Mononuclear cell (primary cell): ENCODE data around the gene ADGRL2. TPM values are rescaled to one million over a fixed set of nuclear protein-coding genes. Genes with fewer than 3 reads are reported as not detected.

Experiments
- H3K27me3 ChIP-seq: 2 replicates; pipeline ENCODE4 v1.6.0; 2011; ENCODE audit warnings: low read length, control low read depth; ENCODE audit not compliant: insufficient read depth
- H3K4me1 ChIP-seq: 2 replicates; pipeline ENCODE4 v1.5.1; 2011; ENCODE audit warnings: mild to moderate bottlenecking, low read length, control low read depth; ENCODE audit not compliant: insufficient read depth
- H3K4me3 ChIP-seq: 2 replicates; pipeline ENCODE4 v1.5.1; 2011; ENCODE audit warnings: mild to moderate bottlenecking, low read length, moderate library complexity
- H3K9me3 ChIP-seq: 2 replicates; pipeline ENCODE4 v1.5.1; 2011; ENCODE audit warnings: low read depth, mild to moderate bottlenecking, control low read depth, low read length
- total RNA-seq: library from RNA; depleted of rRNA; stranded (reverse); fragments of >200 nt; gene quantifications from one replicate; pipeline ENCODE4 v1.2.3, GENCODE V29; 2012

The ADGRL2 gene
- total RNA-seq, 1 donor, result not detected

GRCh38 chr1:81823082-81823481 lies 22.3 kb downstream of the ADGRL2 start:
- no peaks in the 10 kb centered on the region for H3K9me3 ChIP-seq
- no peak overlapping the region for H3K4me3 ChIP-seq
- no peaks in the 10 kb centered on the region for H3K27me3 ChIP-seq
- H3K4me1 ChIP-seq, result no peaks in the 10 kb centered on the region

- no peaks in the 10 kb centered on the region for H3K9me3 ChIP-seq
- no peaks in the 10 kb centered on the region for H3K27me3 ChIP-seq
- H3K4me3 ChIP-seq, result no peak overlapping the region
- H3K4me1 ChIP-seq, result no peaks in the 10 kb centered on the region
These were observed 24.0 kb downstream of the ADGRL2 start for GRCh38 chr1:81824759-81825158.

- Histone ChIP-seq H3K9me3 (no peaks in the 10 kb centered on the region), H3K4me1 (no peaks in the 10 kb centered on the region), H3K27me3 (no peaks in the 10 kb centered on the region), H3K4me3 (no peak overlapping the region)
These were observed 27.2 kb downstream of the ADGRL2 start for GRCh38 chr1:81827942-81828341.

GRCh38 chr1:81832573-81832972 lies 31.8 kb downstream of the ADGRL2 start:
- H3K9me3 ChIP-seq, result no peaks in the 10 kb centered on the region

GRCh38 chr1:81833722-81834121 lies 33.0 kb downstream of the ADGRL2 start:
- Histone ChIP-seq H3K27me3 (no peaks in the 10 kb centered on the region), H3K4me3 (no peak overlapping the region), H3K9me3 (no peaks in the 10 kb centered on the region), H3K4me1 (no peaks in the 10 kb centered on the region)

More at GRCh38 chr1:81832573-81832972, 31.8 kb downstream of the ADGRL2 start:
- no peaks in the 10 kb centered on the region for H3K27me3 ChIP-seq
- no peak overlapping the region for H3K4me3 ChIP-seq
- no peaks in the 10 kb centered on the region for H3K4me1 ChIP-seq

GRCh38 chr1:81834268-81834667 lies 33.5 kb downstream of the ADGRL2 start:
- Histone ChIP-seq H3K27me3 (no peaks in the 10 kb centered on the region), H3K4me3 (no peak overlapping the region), H3K4me1 (no peaks in the 10 kb centered on the region), H3K9me3 (no peaks in the 10 kb centered on the region)

GRCh38 chr1:81834921-81835698 lies 34.4 kb downstream of the ADGRL2 start:
- Histone ChIP-seq H3K4me3 (no peak overlapping the region), H3K9me3 (no peaks in the 10 kb centered on the region), H3K27me3 (no peaks in the 10 kb centered on the region), H3K4me1 (no peaks in the 10 kb centered on the region)

GRCh38 chr1:81836007-81836626 lies 35.4 kb downstream of the ADGRL2 start:
- no peaks in the 10 kb centered on the region for H3K9me3 ChIP-seq
- no peaks in the 10 kb centered on the region for H3K4me1 ChIP-seq
- H3K27me3 ChIP-seq, result no peaks in the 10 kb centered on the region
- H3K4me3 ChIP-seq, result no peak overlapping the region

- no peaks in the 10 kb centered on the region for H3K4me1 ChIP-seq
- no peaks in the 10 kb centered on the region for H3K9me3 ChIP-seq
- H3K27me3 ChIP-seq, result no peaks in the 10 kb centered on the region
- H3K4me3 ChIP-seq, result no peak overlapping the region
These were observed 38.0 kb downstream of the ADGRL2 start for GRCh38 chr1:81838600-81839218.

- no peaks in the 10 kb centered on the region for H3K4me1 ChIP-seq
- no peaks in the 10 kb centered on the region for H3K27me3 ChIP-seq
- no peaks in the 10 kb centered on the region for H3K9me3 ChIP-seq
- no peak overlapping the region for H3K4me3 ChIP-seq
These were observed 40.1 kb downstream of the ADGRL2 start for GRCh38 chr1:81840805-81841204.

GRCh38 chr1:81841795-81842194 lies 41.1 kb downstream of the ADGRL2 start:
- Histone ChIP-seq H3K4me3 (no peak overlapping the region), H3K9me3 (no peaks in the 10 kb centered on the region), H3K27me3 (no peaks in the 10 kb centered on the region), H3K4me1 (no peaks in the 10 kb centered on the region)

- no peak overlapping the region for H3K4me3 ChIP-seq
- H3K4me1 ChIP-seq, result no peaks in the 10 kb centered on the region
- H3K27me3 ChIP-seq, result no peaks in the 10 kb centered on the region
- no peaks in the 10 kb centered on the region for H3K9me3 ChIP-seq
These were observed 43.7 kb downstream of the ADGRL2 start for GRCh38 chr1:81844477-81844876.

- Histone ChIP-seq H3K4me1 (no peaks in the 10 kb centered on the region), H3K27me3 (no peaks in the 10 kb centered on the region), H3K4me3 (no peak overlapping the region), H3K9me3 (no peaks in the 10 kb centered on the region)
These were observed 45.9 kb downstream of the ADGRL2 start for GRCh38 chr1:81846630-81847029.

GRCh38 chr1:81847063-81847462 lies 46.3 kb downstream of the ADGRL2 start:
- H3K27me3 ChIP-seq, result no peaks in the 10 kb centered on the region
- H3K9me3 ChIP-seq, result no peaks in the 10 kb centered on the region
- H3K4me1 ChIP-seq, result no peaks in the 10 kb centered on the region
- H3K4me3 ChIP-seq, result no peak overlapping the region

- H3K4me1 ChIP-seq, result no peaks in the 10 kb centered on the region
- no peaks in the 10 kb centered on the region for H3K9me3 ChIP-seq
- H3K4me3 ChIP-seq, result no peak overlapping the region
- no peaks in the 10 kb centered on the region for H3K27me3 ChIP-seq
These were observed 48.3 kb downstream of the ADGRL2 start for GRCh38 chr1:81848880-81849682.
